Measurements from ENCODE around the gene SYCN. TPM values are rescaled to one million over a fixed set of nuclear protein-coding genes. Genes with fewer than 3 reads are reported as not detected.

Gene SYCN
- total and polyA plus RNA-seq, 9 donors: 1.2 to 2.4 TPM; not detected in 7

GRCh38 chr19:39173502-39173991 lies 30.5 kb downstream of the SYCN start:
- intact Hi-C loops (cut with DNase I): no loop called here
- TF ChIP-seq CTCF (IDR thresholded peaks at IDR 0.05) (no peak), EP300 (IDR thresholded peaks at IDR 0.05) (no peak), POLR2A (IDR thresholded peaks at IDR 0.05) (no peak)
- 91% methylated on average over 25 of the region's 25 CpGs for WGBS, 3 donors
- Histone ChIP-seq H3K9me3 (no peaks in the 10 kb centered on the region), H3K27me3 (no peaks in the 10 kb centered on the region), H3K4me1 (ENCODE audit: insufficient read depth) (no peaks in the 10 kb centered on the region), H3K27ac (no peak overlapping the region), H3K4me3 (no peak overlapping the region), H3K36me3 (no peaks in the 10 kb centered on the region)
- DNase-seq: no peak

- Histone ChIP-seq H3K4me3 (no peak overlapping the region), H3K27me3 (no peaks in the 10 kb centered on the region), H3K36me3 (no peaks in the 10 kb centered on the region), H3K9me3 (no peaks in the 10 kb centered on the region), H3K4me1 (ENCODE audit: insufficient read depth) (no peaks in the 10 kb centered on the region), H3K27ac (no peak overlapping the region)
- intact Hi-C loops (cut with DNase I): no loop called here
- WGBS, 3 donors: 88 to 93% (median 92%) methylated on average over 38 to 45 of the region's 45 CpGs
- DNase-seq: peak in 2 of 5 donors; percentile 29 to 31
- no peak for TF ChIP-seq POLR2A (IDR thresholded peaks at IDR 0.05)
- no peak for TF ChIP-seq CTCF (IDR thresholded peaks at IDR 0.05)
- TF ChIP-seq EP300 (IDR thresholded peaks at IDR 0.05): no peak
Observed at GRCh38 chr19:39172700-39173501, 31.2 kb downstream of the SYCN start.

GRCh38 chr19:39171479-39172465 lies 32.3 kb downstream of the SYCN start:
- no peaks in the 10 kb centered on the region for H3K27me3 ChIP-seq
- intact Hi-C loops (cut with DNase I): no loop called here
- no peak for DNase-seq
- WGBS, 3 donors: 73 to 77% (median 73%) methylated on average over 27 of the region's 27 CpGs
- no peak overlapping the region for H3K4me3 ChIP-seq
- peaks cover 2% of the 10 kb centered on the region for H3K4me1 ChIP-seq (ENCODE audit: insufficient read depth)
- H3K36me3 ChIP-seq: no peaks in the 10 kb centered on the region
- no peaks in the 10 kb centered on the region for H3K9me3 ChIP-seq
- H3K27ac ChIP-seq: no peak overlapping the region
- no peak for TF ChIP-seq POLR2A (IDR thresholded peaks at IDR 0.05)
- TF ChIP-seq EP300 (IDR thresholded peaks at IDR 0.05): no peak
- no peak for TF ChIP-seq CTCF (IDR thresholded peaks at IDR 0.05)

Data from ovary (tissue), 9 donors.